Endothelial cell of umbilical vein (primary cell): Measurements from ENCODE around the gene DDX49. TPM values are rescaled to one million over a fixed set of nuclear protein-coding genes. Genes with fewer than 3 reads are reported as not detected.

ENCODE experiments used
- BruUV-seq: library from RNA; stranded (reverse); fragments of 400-500 nt; replicated peaks from 2 replicates; lab custom pipeline; 2021; lab: Mats Ljungman, UMichigan
- CTCF ChIA-PET: fragments of 300-600, 350-600 bp; sonication (Branson Sonifier 250); formaldehyde crosslinking; loops from one replicate; lab custom pipeline; 2021; ENCODE audit warnings: antibody characterized with exemption, inconsistent platforms; lab: Charles Lee
- POLR2A ChIA-PET: fragments of 300-600, 350-600 bp; sonication (Branson Sonifier 250); formaldehyde crosslinking; loops from one replicate; lab custom pipeline; 2021; ENCODE audit warnings: antibody characterized with exemption, inconsistent platforms; lab: Charles Lee
- DNase-seq: peaks from one replicate; pipeline ENCODE4 v3.0.0-alpha.2; 2011; ENCODE audit warnings: low read depth, low spot score
- FAIRE-seq: peaks from 2 replicates; lab custom pipeline; 2011; peaks lifted over from hg19 to GRCh38; lab: Jason Lieb, UNC
- H2AFZ ChIP-seq: 2 replicates; pipeline ENCODE4 v1.6.0; 2012; ENCODE audit warnings: low read depth, low read length, control low read depth, inconsistent platforms
- H3K27ac ChIP-seq: 2 replicates; pipeline ENCODE4 v1.5.1; 2011; ENCODE audit warnings: low read depth, mild to moderate bottlenecking, control low read depth, low read length, moderate library complexity; ENCODE audit not compliant: insufficient read depth
- H3K27me3 ChIP-seq, 2 experiments: 2 replicates each; pipeline versions ENCODE4 v1.6.0 to v1.6.1; 2011; ENCODE audit warnings: low read length in 2 of 2, mixed read lengths in 1 of 2; ENCODE audit not compliant: control insufficient read depth in 2 of 2, insufficient read depth in 2 of 2
- H3K36me3 ChIP-seq, 2 experiments: 2 replicates in 1 of 2; 3 replicates in 1 of 2; pipeline ENCODE4 v1.5.1; 2011; ENCODE audit warnings: low read length in 2 of 2, mild to moderate bottlenecking in 1 of 2, moderate library complexity in 1 of 2; ENCODE audit not compliant: control insufficient read depth in 2 of 2, insufficient read depth in 2 of 2; ENCODE audit errors: extremely low read depth in 1 of 2
- H3K4me1 ChIP-seq: 3 replicates; pipeline ENCODE4 v1.5.1; 2011; ENCODE audit warnings: mild to moderate bottlenecking, low read length; ENCODE audit not compliant: control insufficient read depth, insufficient read depth; ENCODE audit errors: extremely low read depth
- H3K4me2 ChIP-seq: 2 replicates; pipeline ENCODE4 v1.6.1; 2011; ENCODE audit warnings: low read length, control low read depth, mixed read lengths; ENCODE audit not compliant: insufficient read depth
- H3K4me3 ChIP-seq, 3 experiments: fragments of 200-600 bp in 1 of 3; sonication (generic), shearing (Covaris generic) in 1 of 3; replicated peaks in 1 of 3; 2 replicates each; pipeline ENCODE4 v1.5.1; 2011 to 2016; ENCODE audit warnings: control low read depth in 3 of 3, low read length in 3 of 3, mild to moderate bottlenecking in 2 of 3, inconsistent platforms in 1 of 3, low read depth in 1 of 3, moderate library complexity in 1 of 3; ENCODE audit not compliant: insufficient read depth in 1 of 3
- H3K79me2 ChIP-seq: 2 replicates; pipeline ENCODE4 v1.6.0; 2012; ENCODE audit warnings: low read length, inconsistent platforms; ENCODE audit not compliant: control insufficient read depth, insufficient read depth
- H3K9ac ChIP-seq: replicated peaks from 2 replicates; pipeline ENCODE3; 2011; ENCODE audit warnings: low read length, control low read depth; ENCODE audit not compliant: insufficient read depth; ENCODE audit errors: extremely low read depth
- H3K9me1 ChIP-seq: replicated peaks from 3 replicates; pipeline ENCODE4 v1.6.0; 2011; ENCODE audit warnings: mild to moderate bottlenecking, low read length; ENCODE audit not compliant: control insufficient read depth, insufficient read depth; ENCODE audit errors: extremely low read depth
- H3K9me3 ChIP-seq: replicated peaks from 2 replicates; pipeline ENCODE4 v1.5.1; 2012; ENCODE audit warnings: low read length, inconsistent platforms; ENCODE audit not compliant: control insufficient read depth, insufficient read depth
- H4K20me1 ChIP-seq: replicated peaks from 2 replicates; pipeline ENCODE3; 2011; ENCODE audit warnings: mild to moderate bottlenecking, low read length; ENCODE audit not compliant: control insufficient read depth, insufficient read depth; ENCODE audit errors: extremely low read depth
- EZH2 ChIP-seq: IDR thresholded peaks from 2 replicates; pipeline ENCODE4 v1.6.1; 2012; ENCODE audit warnings: borderline replicate concordance, low read depth, mild to moderate bottlenecking, moderate library complexity, low read length, inconsistent platforms; ENCODE audit not compliant: severe bottlenecking
- FOS ChIP-seq: IDR thresholded peaks from 2 replicates; pipeline ENCODE4 v1.6.1; 2011; ENCODE audit warnings: mild to moderate bottlenecking, low read length, moderate library complexity, borderline replicate concordance; ENCODE audit not compliant: insufficient read depth
- GATA2 ChIP-seq: IDR thresholded peaks from 2 replicates; pipeline ENCODE4 v1.7.0; 2011; ENCODE audit warnings: low read depth, mild to moderate bottlenecking, moderate library complexity, mixed read lengths, low read length; ENCODE audit not compliant: insufficient read length, insufficient read depth
- JUN ChIP-seq: IDR thresholded peaks from 2 replicates; pipeline ENCODE4 v1.6.1; 2011; ENCODE audit warnings: borderline replicate concordance, low read depth; ENCODE audit not compliant: insufficient read length, insufficient read depth
- MYC ChIP-seq: IDR thresholded peaks from one replicate; pipeline ENCODE4 v1.6.1; 2011; ENCODE audit warnings: mild to moderate bottlenecking, low read depth, low read length
- POLR2A ChIP-seq: IDR thresholded peaks from 2 replicates; pipeline ENCODE4 v1.6.1; 2012; ENCODE audit warnings: low read depth, mild to moderate bottlenecking, control low read depth, low read length
- POLR2AphosphoS5 ChIP-seq: IDR thresholded peaks from 2 replicates; pipeline ENCODE4 v1.6.1; 2012; ENCODE audit warnings: low read depth, mild to moderate bottlenecking, control low read depth, low read length, moderate library complexity; ENCODE audit not compliant: insufficient read depth
- dilution Hi-C: fragments of 300-500 bp; cut with MboI; formaldehyde crosslinking; loops from one replicate; pipeline ENCODE4 v1.15.0; 2019; ENCODE audit warnings: low sequenced_read_pairs; ENCODE audit not compliant: extremely low pct_ligation_motif_present
- intact Hi-C: fragments of 100-400 bp; cut with micrococcal nuclease; formaldehyde crosslinking; loops from one replicate; pipeline ENCODE4 v1.10.0; 2022
- polyA plus RNA-seq, 4 experiments: library from polyadenylated mRNA; depleted of rRNA in 3 of 4; stranded (reverse) in 3 of 4; unstranded in 1 of 4; fragments of >200 nt; gene quantifications; 2 replicates each; pipeline versions ENCODE4 v1.2.1 to v1.2.3, GENCODE V29; 2011 to 2012; ENCODE audit warnings: missing spikeins in 1 of 4
- total RNA-seq: library from RNA; stranded (reverse); gene quantifications from 2 replicates; pipeline ENCODE4 v1.2.3, GENCODE V29; 2021
- TF ChIP-seq, protein P1 (sequence below), 2 donors: IDR thresholded peaks; 1 replicate in 1 of 2; 2 replicates in 1 of 2; pipeline ENCODE4 v1.5.1; 2011; ENCODE audit warnings: low read length in 2 of 2, mild to moderate bottlenecking in 2 of 2, moderate library complexity in 2 of 2, control low read depth in 1 of 2, inconsistent platforms in 1 of 2, low read depth in 1 of 2; ENCODE audit not compliant: insufficient read depth in 1 of 2; ENCODE audit errors: extremely low read depth in 1 of 2
- TF ChIP-seq, protein P2 (sequence below): IDR thresholded peaks from 2 replicates; pipeline ENCODE4 v1.6.1; 2011; ENCODE audit not compliant: insufficient read depth, insufficient read length

The DDX49 gene
- total and polyA plus RNA-seq, 2 donors (not counting 3 experiments of a cell fraction or from before 2014, with no cell fraction given), result 51.9 to 60.1 TPM

DNA sequence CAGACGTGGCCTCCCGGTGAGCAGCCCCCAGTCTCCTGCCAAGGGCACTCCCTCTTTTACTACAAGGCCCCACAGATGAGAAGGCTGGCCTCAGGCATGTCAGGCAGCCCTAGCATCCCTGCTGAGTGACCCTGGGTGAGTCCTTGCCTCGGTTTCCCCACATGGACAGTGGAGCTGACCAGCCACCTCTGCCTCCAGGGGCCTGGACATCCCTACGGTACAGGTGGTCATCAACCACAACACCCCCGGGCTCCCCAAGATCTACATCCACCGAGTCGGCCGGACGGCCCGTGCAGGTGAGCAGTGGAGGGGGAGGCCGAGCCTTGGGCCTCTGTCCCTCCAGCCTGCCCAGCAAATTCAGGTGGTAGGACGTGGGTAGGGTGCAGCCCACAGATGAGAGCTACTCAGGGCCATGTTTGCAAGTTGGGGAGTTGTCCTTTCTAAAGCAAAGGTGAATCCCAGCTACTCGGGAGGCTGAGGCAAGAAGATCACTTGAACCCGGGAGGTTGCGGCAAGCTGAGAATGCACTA lies 5.2 kb downstream of the DDX49 start:
- Histone ChIP-seq H3K4me2 (no peak overlapping the region), H2AFZ (no peak overlapping the region), H3K27ac (no peak overlapping the region), H3K36me3 (peaks cover 13 to 56% of the 10 kb centered on the region in 2 experiments), H3K79me2 (peaks cover 14% of the 10 kb centered on the region), H3K9me1 (no peaks in the 10 kb centered on the region), H3K27me3 (no peaks in the 10 kb centered on the region), H3K9me3 (no peaks in the 10 kb centered on the region), H3K4me1 (peaks cover 7% of the 10 kb centered on the region), H3K9ac (no peak overlapping the region), H4K20me1 (no peaks in the 10 kb centered on the region), H3K4me3 (no peak overlapping the region)
- FAIRE-seq, result no peak
- no peak for DNase-seq
- ChIA-PET POLR2A (interaction anchor here (1.0 kb wide), 1 partner anchor 63 kb away, joined by 5 read pairs; no protein-coding TSS in a partner anchor), CTCF (interaction anchor here (1.0 kb wide), 1 partner anchor 62 kb away, joined by 3 read pairs; no protein-coding TSS in a partner anchor)
- dilution Hi-C loops (no loop called here), intact Hi-C loops (no loop called here)
- TF ChIP-seq POLR2A (no peak), POLR2AphosphoS5 (no peak), EZH2 (no peak), FOS (no peak), JUN (no peak), GATA2 (no peak), MYC (no peak)
- TF ChIP-seq, protein P1, sequence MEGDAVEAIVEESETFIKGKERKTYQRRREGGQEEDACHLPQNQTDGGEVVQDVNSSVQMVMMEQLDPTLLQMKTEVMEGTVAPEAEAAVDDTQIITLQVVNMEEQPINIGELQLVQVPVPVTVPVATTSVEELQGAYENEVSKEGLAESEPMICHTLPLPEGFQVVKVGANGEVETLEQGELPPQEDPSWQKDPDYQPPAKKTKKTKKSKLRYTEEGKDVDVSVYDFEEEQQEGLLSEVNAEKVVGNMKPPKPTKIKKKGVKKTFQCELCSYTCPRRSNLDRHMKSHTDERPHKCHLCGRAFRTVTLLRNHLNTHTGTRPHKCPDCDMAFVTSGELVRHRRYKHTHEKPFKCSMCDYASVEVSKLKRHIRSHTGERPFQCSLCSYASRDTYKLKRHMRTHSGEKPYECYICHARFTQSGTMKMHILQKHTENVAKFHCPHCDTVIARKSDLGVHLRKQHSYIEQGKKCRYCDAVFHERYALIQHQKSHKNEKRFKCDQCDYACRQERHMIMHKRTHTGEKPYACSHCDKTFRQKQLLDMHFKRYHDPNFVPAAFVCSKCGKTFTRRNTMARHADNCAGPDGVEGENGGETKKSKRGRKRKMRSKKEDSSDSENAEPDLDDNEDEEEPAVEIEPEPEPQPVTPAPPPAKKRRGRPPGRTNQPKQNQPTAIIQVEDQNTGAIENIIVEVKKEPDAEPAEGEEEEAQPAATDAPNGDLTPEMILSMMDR (IDR thresholded peaks at IDR 0.05; ENCODE audit: extremely low read depth in 1 of 2, insufficient read depth in 1 of 2, low read depth in 1 of 2, low read length in 2 of 2), result no peak
- TF ChIP-seq, protein P2, sequence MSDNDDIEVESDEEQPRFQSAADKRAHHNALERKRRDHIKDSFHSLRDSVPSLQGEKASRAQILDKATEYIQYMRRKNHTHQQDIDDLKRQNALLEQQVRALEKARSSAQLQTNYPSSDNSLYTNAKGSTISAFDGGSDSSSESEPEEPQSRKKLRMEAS, result no peak
- no TSS peak for BruUV-seq
